Measurements from ENCODE around the gene ATP2C2. TPM values are rescaled to one million over a fixed set of nuclear protein-coding genes. Genes with fewer than 3 reads are reported as not detected.

ATP2C2 gene
- polyA plus RNA-seq, 1 of the 3 experiments (the other 2 are of a cell fraction), result 0.33 TPM

- 29% methylated on average over 7 of the region's 7 CpGs for WGBS (ENCODE audit: low lambda C conversion rate)
- H3F3A ChIP-seq (replicated peaks; ENCODE audit: insufficient read depth), result no peaks in the 10 kb centered on the region
- H3K36me3 ChIP-seq (replicated peaks in 1 of 2; ENCODE audit: control insufficient read depth in 1 of 2, insufficient read depth in 2 of 2, low read length in 1 of 2), result no peaks in the 10 kb centered on the region
- H4K20me1 ChIP-seq (ENCODE audit: insufficient read depth), result no peaks in the 10 kb centered on the region
- DNase-seq, result no peak
- no peak overlapping the region for H2AFZ ChIP-seq (ENCODE audit: low read depth)
- no peaks in the 10 kb centered on the region for H3K9me2 ChIP-seq
- no peaks in the 10 kb centered on the region for H3K4me1 ChIP-seq (ENCODE audit: control insufficient read depth in 1 of 2, insufficient read depth in 2 of 2, low read depth in 1 of 2, low read length in 1 of 2)
- no peaks in the 10 kb centered on the region for H3K79me2 ChIP-seq (ENCODE audit: insufficient read depth)
- peaks cover 50% of the 10 kb centered on the region for H3K27me3 ChIP-seq (ENCODE audit: insufficient read depth)
- no peak overlapping the region for H3K27ac ChIP-seq (ENCODE audit: low read depth in 2 of 2, low read length in 1 of 2)
- no peak overlapping the region for H3K4me2 ChIP-seq
- TF ChIP-seq RAD21 (IDR thresholded peaks at IDR 0.05; ENCODE audit: low read length) (no peak), FOXM1 (IDR thresholded peaks at IDR 0.05; ENCODE audit: low read depth) (no peak), GATA2 (CRISPR knock-in tag; IDR thresholded peaks at IDR 0.05) (no peak), MAX (IDR thresholded peaks at IDR 0.05; ENCODE audit: low read depth) (no peak)
- ChIA-PET CTCF (interaction anchor here (1.0 kb wide), 1 partner anchor 15 kb away, joined by 3 read pairs; no protein-coding TSS in a partner anchor), POLR2A (no interaction called here)
- H3K9ac ChIP-seq, result no peak overlapping the region
- H3K9me3 ChIP-seq, result no peaks in the 10 kb centered on the region
- no peak overlapping the region for H3K4me3 ChIP-seq (ENCODE audit: low read depth in 2 of 2, low read length in 1 of 2)
Measured at GRCh38 chr16:84323606-84324005, 44.7 kb upstream of the ATP2C2 start.

GRCh38 chr16:84324434-84325262, 43.7 kb upstream of the ATP2C2 start:
- ChIA-PET POLR2A (no interaction called here), CTCF (no interaction called here)
- DNase-seq, result no peak
- Histone ChIP-seq H3K27ac (ENCODE audit: low read depth in 2 of 2, low read length in 1 of 2) (no peak overlapping the region), H3K9ac (no peak overlapping the region), H3K9me2 (no peaks in the 10 kb centered on the region), H2AFZ (ENCODE audit: low read depth) (no peak overlapping the region), H3K4me2 (no peak overlapping the region), H3K9me3 (no peaks in the 10 kb centered on the region), H3K4me1 (ENCODE audit: control insufficient read depth in 1 of 2, insufficient read depth in 2 of 2, low read depth in 1 of 2, low read length in 1 of 2) (no peaks in the 10 kb centered on the region), H3K36me3 (replicated peaks in 1 of 2; ENCODE audit: control insufficient read depth in 1 of 2, insufficient read depth in 2 of 2, low read length in 1 of 2) (no peaks in the 10 kb centered on the region), H3F3A (replicated peaks; ENCODE audit: insufficient read depth) (no peaks in the 10 kb centered on the region), H3K4me3 (ENCODE audit: low read depth in 2 of 2, low read length in 1 of 2) (no peak overlapping the region), H3K27me3 (ENCODE audit: insufficient read depth) (peaks cover 50% of the 10 kb centered on the region), H3K79me2 (ENCODE audit: insufficient read depth) (no peaks in the 10 kb centered on the region), H4K20me1 (ENCODE audit: insufficient read depth) (no peaks in the 10 kb centered on the region)
- 0% methylated on average over 2 of the region's 2 CpGs for WGBS (ENCODE audit: low lambda C conversion rate)
- TF ChIP-seq SIN3A (IDR thresholded peaks at IDR 0.05; ENCODE audit: borderline replicate concordance, low read depth, low read length) (no peak), RAD21 (IDR thresholded peaks at IDR 0.05; ENCODE audit: low read length) (no peak), RFX5 (IDR thresholded peaks at IDR 0.05; ENCODE audit: low read length) (no peak), TCF12 (IDR thresholded peaks at IDR 0.05) (no peak), USF2 (IDR thresholded peaks at IDR 0.05; ENCODE audit: borderline replicate concordance, low read depth, low read length) (no peak), NFIC (IDR thresholded peaks at IDR 0.05; ENCODE audit: borderline replicate concordance) (no peak)

GRCh38 chr16:84326545-84326944, 41.8 kb upstream of the ATP2C2 start:
- TF ChIP-seq MAX (IDR thresholded peaks at IDR 0.05; ENCODE audit: low read depth), result no peak
- no peak for TF ChIP-seq TAF1 (IDR thresholded peaks at IDR 0.05; ENCODE audit: borderline replicate concordance, low read depth, low read length)
- no peak for TF ChIP-seq TEAD4 (IDR thresholded peaks at IDR 0.05; ENCODE audit: borderline replicate concordance, insufficient read depth)
- TF ChIP-seq MXI1 (IDR thresholded peaks at IDR 0.05; ENCODE audit: low read depth, low read length), result no peak
- no peak for TF ChIP-seq MEF2A (IDR thresholded peaks at IDR 0.05; ENCODE audit: borderline replicate concordance, low read depth)
- no peak for TF ChIP-seq GABPA (IDR thresholded peaks at IDR 0.05; ENCODE audit: low read depth)
- TF ChIP-seq EP300 (IDR thresholded peaks at IDR 0.05; ENCODE audit: borderline replicate concordance in 1 of 2, low read depth in 1 of 2, low read length in 1 of 2), result no peak

More at GRCh38 chr16:84326545-84326944, 41.8 kb upstream of the ATP2C2 start:
- peaks cover 43% of the 10 kb centered on the region for H3K27me3 ChIP-seq (ENCODE audit: insufficient read depth)
- no peak overlapping the region for H3K9ac ChIP-seq
- ChIA-PET CTCF (interaction anchor here (1.8 kb wide), 1 partner anchor 18 kb away, joined by 6 read pairs; no protein-coding TSS in a partner anchor), POLR2A (no interaction called here)
- DNase-seq, result no peak
- no peaks in the 10 kb centered on the region for H3K36me3 ChIP-seq (replicated peaks in 1 of 2; ENCODE audit: control insufficient read depth in 1 of 2, insufficient read depth in 2 of 2, low read length in 1 of 2)
- H3K9me3 ChIP-seq, result no peaks in the 10 kb centered on the region
- H2AFZ ChIP-seq (ENCODE audit: low read depth), result no peak overlapping the region
- no peaks in the 10 kb centered on the region for H3F3A ChIP-seq (replicated peaks; ENCODE audit: insufficient read depth)
- H3K79me2 ChIP-seq (ENCODE audit: insufficient read depth), result no peaks in the 10 kb centered on the region
- H3K4me2 ChIP-seq, result no peak overlapping the region
- no peak overlapping the region for H3K4me3 ChIP-seq (ENCODE audit: low read depth in 2 of 2, low read length in 1 of 2)
- no peaks in the 10 kb centered on the region for H4K20me1 ChIP-seq (ENCODE audit: insufficient read depth)
- H3K27ac ChIP-seq (ENCODE audit: low read depth in 2 of 2, low read length in 1 of 2), result no peak overlapping the region
- 0% methylated on average over 2 of the region's 2 CpGs for WGBS (ENCODE audit: low lambda C conversion rate)
- no peaks in the 10 kb centered on the region for H3K9me2 ChIP-seq
- H3K4me1 ChIP-seq (ENCODE audit: control insufficient read depth in 1 of 2, insufficient read depth in 2 of 2, low read depth in 1 of 2, low read length in 1 of 2), result no peaks in the 10 kb centered on the region

Measured in SK-N-SH (cell line).